RWPE1 (cell line): ENCODE data around the gene CACNA1B.

Experiments used
- CTCF ChIA-PET: fragments of 350-600 bp; sonication (Branson Sonifier 250); formaldehyde crosslinking; extraction: SDS; loops from one replicate; lab custom pipeline; 2021; lab: Yijun Ruan, JAX
- POLR2A ChIA-PET: fragments of 400-600 bp; formaldehyde crosslinking; extraction: SDS; loops from one replicate; lab custom pipeline; 2020; ENCODE audit warnings: antibody characterized with exemption; ENCODE audit not compliant: low non-redundant PET; lab: Yijun Ruan, JAX
- DNase-seq: peaks from one replicate; pipeline ENCODE4 v3.0.0; 2012; ENCODE audit warnings: low spot score
- H3K27ac ChIP-seq: fragments of 450-650 bp; 2 replicates; pipeline ENCODE4 v1.5.1; 2017
- TF ChIP-seq, protein P1 (sequence below): fragments of 450-650 bp; conservative IDR thresholded peaks from 2 replicates; pipeline ENCODE4 v1.5.1; 2017; ENCODE audit warnings: low read depth, mild to moderate bottlenecking

CACNA1B gene

GRCh38 chr9:137891588-137892423 is 14.2 kb downstream of the CACNA1B start:
- TF ChIP-seq, protein P1, sequence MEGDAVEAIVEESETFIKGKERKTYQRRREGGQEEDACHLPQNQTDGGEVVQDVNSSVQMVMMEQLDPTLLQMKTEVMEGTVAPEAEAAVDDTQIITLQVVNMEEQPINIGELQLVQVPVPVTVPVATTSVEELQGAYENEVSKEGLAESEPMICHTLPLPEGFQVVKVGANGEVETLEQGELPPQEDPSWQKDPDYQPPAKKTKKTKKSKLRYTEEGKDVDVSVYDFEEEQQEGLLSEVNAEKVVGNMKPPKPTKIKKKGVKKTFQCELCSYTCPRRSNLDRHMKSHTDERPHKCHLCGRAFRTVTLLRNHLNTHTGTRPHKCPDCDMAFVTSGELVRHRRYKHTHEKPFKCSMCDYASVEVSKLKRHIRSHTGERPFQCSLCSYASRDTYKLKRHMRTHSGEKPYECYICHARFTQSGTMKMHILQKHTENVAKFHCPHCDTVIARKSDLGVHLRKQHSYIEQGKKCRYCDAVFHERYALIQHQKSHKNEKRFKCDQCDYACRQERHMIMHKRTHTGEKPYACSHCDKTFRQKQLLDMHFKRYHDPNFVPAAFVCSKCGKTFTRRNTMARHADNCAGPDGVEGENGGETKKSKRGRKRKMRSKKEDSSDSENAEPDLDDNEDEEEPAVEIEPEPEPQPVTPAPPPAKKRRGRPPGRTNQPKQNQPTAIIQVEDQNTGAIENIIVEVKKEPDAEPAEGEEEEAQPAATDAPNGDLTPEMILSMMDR: no peak
- no peak overlapping the region for H3K27ac ChIP-seq
- ChIA-PET CTCF (no interaction called here), POLR2A (no interaction called here)
- DNase-seq: no peak

GRCh38 chr9:137892424-137893191 is 15.0 kb downstream of the CACNA1B start:
- no peak for DNase-seq
- TF ChIP-seq, protein P1: no peak
- no peak overlapping the region for H3K27ac ChIP-seq
- POLR2A ChIA-PET: interaction anchor here (0.6 kb wide), 1 partner anchor 103 kb away, joined by 4 read pairs; no protein-coding TSS in a partner anchor
- CTCF ChIA-PET: interaction anchor here (0.7 kb wide), 2 partner anchors 105 to 142 kb away, joined by 3 to 4 read pairs; no protein-coding TSS in a partner anchor

DNA sequence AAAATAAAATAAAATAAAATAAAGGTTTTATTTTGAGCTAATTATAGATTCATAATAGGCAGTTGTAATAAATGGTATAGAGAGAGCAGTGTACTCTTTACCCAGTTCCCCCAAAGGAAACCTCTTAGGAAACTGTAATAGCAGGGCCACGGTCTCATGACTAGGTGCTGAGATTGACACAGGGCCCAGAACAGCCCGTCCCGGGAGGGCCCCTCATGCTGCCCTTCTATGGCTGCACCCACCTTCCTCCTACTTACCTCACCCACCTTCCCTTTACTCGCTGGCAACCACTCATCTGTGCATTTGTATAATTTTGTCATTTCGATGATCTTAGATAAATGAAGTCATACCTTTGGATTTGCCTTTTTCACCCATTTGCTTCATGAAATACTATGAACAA is 16.1 kb downstream of the CACNA1B start:
- CTCF ChIA-PET: interaction anchor here (0.7 kb wide), 1 partner anchor 129 kb away, joined by 3 read pairs; no protein-coding TSS in a partner anchor
- no peak for DNase-seq

GRCh38 chr9:137899551-137900360 is 22.2 kb downstream of the CACNA1B start:
- POLR2A ChIA-PET: no interaction called here
- TF ChIP-seq, protein P1: no peak
- CTCF ChIA-PET: no interaction called here
- no peak for DNase-seq
- H3K27ac ChIP-seq: no peak overlapping the region

More for the DNA sequence above, 16.1 kb downstream of the CACNA1B start:
- POLR2A ChIA-PET: no interaction called here
- no peak overlapping the region for H3K27ac ChIP-seq
- TF ChIP-seq, protein P1: no peak

DNA sequence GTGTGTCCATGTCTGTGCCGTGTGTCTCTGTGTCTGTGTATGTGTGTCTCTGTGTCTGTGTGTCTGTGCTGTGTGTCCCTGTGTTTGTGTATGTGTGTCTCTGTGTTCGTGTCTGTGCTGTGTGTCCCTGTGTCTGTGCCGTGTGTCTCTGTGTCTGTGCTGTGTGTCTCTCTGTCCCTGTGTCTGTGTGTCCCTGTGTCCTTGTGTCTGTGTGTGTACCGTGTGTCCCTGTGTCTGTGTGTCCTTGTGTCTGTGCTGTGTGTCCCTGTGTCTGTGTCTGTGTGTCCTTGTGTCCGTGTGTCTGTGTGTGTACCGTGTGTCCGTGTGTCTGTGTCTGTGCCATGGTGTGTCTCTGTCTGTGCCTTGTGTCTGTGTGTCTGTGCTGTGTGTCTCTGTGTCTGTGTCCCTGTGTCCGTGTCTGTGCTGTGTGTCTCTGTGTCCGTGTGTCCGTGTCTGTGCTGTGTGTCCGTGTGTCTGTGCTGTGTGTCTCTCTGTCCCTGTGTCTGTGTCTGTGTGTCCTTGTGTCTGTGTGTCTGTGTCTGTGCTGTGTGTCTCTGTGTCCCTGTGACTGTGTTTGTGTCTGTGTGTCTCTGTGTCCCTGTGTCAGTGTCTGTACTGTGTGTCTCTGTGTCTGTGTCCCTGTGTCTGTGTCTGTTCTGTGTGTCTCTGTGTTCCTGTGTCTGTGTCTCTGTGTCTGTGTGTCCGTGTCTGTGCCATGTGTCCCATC is 23.2 kb downstream of the CACNA1B start:
- TF ChIP-seq, protein P1: no peak
- ChIA-PET POLR2A (no interaction called here), CTCF (no interaction called here)
- no peak overlapping the region for H3K27ac ChIP-seq
- DNase-seq: no peak
